Kidney epithelial cell (primary cell): ENCODE measurements around the gene ZNF23. TPM values are rescaled to one million over a fixed set of nuclear protein-coding genes. Genes with fewer than 3 reads are reported as not detected.

Experiments used
- DNase-seq: peaks from one replicate; pipeline ENCODE4 v3.0.0-alpha.2; 2010; ENCODE audit warnings: low read depth
- H3K27me3 ChIP-seq: 2 replicates; pipeline ENCODE4 v1.6.0; 2011; ENCODE audit warnings: low read length; ENCODE audit not compliant: control insufficient read depth, insufficient read depth
- H3K36me3 ChIP-seq: 2 replicates; pipeline ENCODE4 v1.5.1; 2011; ENCODE audit warnings: low read length; ENCODE audit not compliant: control insufficient read depth, insufficient read depth
- H3K4me3 ChIP-seq: 2 replicates; pipeline ENCODE4 v1.5.1; 2011; ENCODE audit warnings: low read depth, mild to moderate bottlenecking, control low read depth, low read length
- total RNA-seq: library from RNA; depleted of rRNA; stranded (reverse); fragments of >200 nt; gene quantifications from 2 replicates; pipeline ENCODE4 v1.2.3, GENCODE V29; 2015
- TF ChIP-seq, protein P1 (sequence below): IDR thresholded peaks from 2 replicates; pipeline ENCODE4 v1.5.1; 2011; ENCODE audit warnings: mild to moderate bottlenecking, moderate library complexity, low read length, control low read depth, inconsistent platforms; ENCODE audit not compliant: insufficient read depth, poor library complexity, severe bottlenecking

The ZNF23 gene
- total RNA-seq, 1 donor from 2014 or later, result 8.0 TPM

DNA sequence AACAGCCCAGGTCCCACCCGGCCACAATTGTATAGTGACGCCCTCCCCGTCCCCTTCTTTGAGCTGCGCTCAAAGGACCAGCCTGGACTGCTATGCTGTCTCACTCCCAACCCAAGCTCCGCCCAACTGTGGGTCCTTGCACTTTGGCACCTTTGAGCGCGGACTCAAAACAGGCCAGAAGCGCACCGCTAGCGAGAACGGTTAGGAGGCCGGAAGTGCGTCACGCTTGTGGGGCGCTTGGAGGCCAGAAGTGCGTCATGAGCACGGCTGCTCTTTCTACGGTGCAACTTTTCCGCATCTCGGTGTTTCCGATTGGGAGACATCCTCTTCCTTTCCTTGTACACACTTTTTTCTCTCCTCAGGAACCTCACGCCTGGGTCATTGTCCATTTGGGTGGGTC, 27.1 kb upstream of the ZNF23 start, which contains the start of gene ZNF19:
TSS of gene ZNF19 (minus strand) at position 203 of the 400 bp plus-strand sequence. CDS start 7,210 bp downstream, outside the sequence.
- H3K36me3 ChIP-seq, result no peaks in the 10 kb centered on the region
- DNase-seq, result no peak
- no peaks in the 10 kb centered on the region for H3K27me3 ChIP-seq
- TF ChIP-seq, protein P1, sequence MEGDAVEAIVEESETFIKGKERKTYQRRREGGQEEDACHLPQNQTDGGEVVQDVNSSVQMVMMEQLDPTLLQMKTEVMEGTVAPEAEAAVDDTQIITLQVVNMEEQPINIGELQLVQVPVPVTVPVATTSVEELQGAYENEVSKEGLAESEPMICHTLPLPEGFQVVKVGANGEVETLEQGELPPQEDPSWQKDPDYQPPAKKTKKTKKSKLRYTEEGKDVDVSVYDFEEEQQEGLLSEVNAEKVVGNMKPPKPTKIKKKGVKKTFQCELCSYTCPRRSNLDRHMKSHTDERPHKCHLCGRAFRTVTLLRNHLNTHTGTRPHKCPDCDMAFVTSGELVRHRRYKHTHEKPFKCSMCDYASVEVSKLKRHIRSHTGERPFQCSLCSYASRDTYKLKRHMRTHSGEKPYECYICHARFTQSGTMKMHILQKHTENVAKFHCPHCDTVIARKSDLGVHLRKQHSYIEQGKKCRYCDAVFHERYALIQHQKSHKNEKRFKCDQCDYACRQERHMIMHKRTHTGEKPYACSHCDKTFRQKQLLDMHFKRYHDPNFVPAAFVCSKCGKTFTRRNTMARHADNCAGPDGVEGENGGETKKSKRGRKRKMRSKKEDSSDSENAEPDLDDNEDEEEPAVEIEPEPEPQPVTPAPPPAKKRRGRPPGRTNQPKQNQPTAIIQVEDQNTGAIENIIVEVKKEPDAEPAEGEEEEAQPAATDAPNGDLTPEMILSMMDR, result no peak
- H3K4me3 ChIP-seq, result no peak within 1 kb of the TSS

DNA sequence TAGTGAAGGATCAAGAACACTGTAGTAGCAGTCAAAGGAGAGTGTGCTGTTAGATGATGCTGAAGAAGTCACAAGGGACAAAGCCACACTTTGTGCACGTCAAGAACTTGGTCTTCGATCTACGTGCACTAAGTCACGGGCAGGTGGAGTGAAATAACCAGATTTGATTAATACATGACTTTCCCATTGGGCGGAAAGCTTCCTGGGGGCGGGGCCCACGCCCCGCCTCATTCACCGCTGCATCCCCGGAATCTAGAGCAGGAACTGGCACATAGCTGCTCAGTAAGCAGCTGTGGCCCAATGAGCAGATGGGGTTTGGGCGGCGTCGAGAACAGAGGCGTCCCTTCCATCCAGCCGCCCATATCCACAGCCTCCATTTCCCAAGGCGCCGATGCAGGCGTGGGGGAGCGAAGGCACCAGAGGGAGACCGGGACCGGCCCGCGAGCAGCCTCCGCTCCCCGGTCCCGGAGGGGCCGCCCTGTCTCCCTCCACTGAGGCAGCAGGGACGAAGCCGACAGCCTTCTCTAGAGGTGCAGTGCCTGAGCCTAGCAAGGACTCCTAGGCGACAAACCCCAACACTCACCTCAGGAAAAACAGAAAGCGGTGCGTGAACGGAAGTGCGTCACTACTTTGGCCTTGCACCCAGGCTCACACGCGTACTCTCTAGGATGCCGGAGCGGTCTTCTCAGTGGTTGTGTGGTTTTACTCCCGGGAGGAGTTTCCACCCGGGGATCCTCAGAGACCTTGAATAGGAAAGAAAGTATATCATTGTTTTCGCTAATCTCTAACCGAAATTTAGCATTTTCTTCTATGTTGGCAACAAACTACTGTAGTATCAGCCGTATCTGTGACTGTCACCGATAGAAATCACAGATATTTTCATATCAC, 22.2 kb upstream of the ZNF23 start:
- Histone ChIP-seq H3K36me3 (no peaks in the 10 kb centered on the region), H3K4me3 (peak overlapping the region; percentile 65), H3K27me3 (no peaks in the 10 kb centered on the region)
- TF ChIP-seq, protein P1, result no peak
- DNase-seq, result peak; percentile 72

DNA sequence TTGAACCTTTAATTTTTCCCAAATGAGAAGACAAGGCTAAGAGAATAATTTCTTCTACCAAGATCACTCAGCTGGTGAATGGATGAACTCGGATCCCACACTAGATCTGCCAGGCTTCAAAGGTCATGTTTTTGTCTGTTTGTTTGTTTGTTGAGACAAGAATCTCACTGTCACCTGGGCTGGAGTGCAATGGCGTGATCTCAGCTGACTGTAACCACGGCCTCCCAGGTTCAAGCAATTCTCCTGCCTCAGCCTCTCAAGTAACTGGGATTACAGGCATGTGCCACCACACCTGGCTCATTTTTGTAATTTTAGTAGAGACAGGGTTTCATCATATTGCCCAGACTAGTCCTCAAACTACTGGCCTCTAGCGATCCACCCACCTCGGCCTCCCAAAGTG, 20.5 kb upstream of the ZNF23 start:
- Histone ChIP-seq H3K36me3 (no peaks in the 10 kb centered on the region), H3K27me3 (no peaks in the 10 kb centered on the region), H3K4me3 (no peak overlapping the region)
- no peak for DNase-seq
- TF ChIP-seq, protein P1, result no peak

DNA sequence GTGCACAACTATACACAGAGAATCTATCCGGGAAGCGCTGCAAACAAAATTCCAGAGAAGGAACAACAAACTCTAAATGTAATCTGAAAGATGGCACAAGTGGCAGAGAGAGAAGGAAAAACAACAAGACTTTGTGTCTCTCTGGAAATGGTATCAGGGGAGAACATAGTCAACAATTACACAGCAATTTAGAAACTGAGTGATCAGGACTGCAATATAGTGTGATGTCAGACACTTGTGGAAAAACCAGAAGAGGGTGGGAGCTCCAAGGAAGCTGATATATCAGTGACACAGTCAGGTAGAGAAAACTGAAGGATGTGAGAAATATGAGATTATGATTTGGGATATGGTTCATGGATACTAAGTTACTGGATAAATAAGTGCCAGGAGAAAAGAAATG, 18.9 kb upstream of the ZNF23 start:
- DNase-seq, result no peak
- TF ChIP-seq, protein P1, result no peak
- H3K27me3 ChIP-seq, result no peaks in the 10 kb centered on the region

DNA sequence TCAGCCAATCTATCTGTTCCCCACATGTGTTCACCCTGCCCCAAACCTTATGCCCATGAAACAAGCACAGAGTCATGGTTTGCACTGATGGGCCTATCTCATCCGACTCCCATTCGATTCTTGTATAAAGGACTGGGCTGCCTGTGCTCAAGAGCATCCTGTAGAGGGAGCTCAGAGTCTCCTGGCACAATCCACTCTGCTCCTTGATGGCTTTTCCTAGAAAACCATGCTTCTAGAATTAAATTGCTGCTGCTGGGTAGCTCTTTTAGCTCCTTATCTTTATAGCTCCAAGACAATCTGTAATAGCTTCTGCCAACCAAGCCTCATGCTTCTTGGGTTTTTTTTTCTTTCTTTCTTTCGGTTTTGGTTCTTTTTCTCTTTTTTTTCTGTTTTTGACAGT, 17.4 kb upstream of the ZNF23 start:
- TF ChIP-seq, protein P1, result peak; percentile 45
- Histone ChIP-seq H3K4me3 (no peak overlapping the region), H3K36me3 (peaks cover 2% of the 10 kb centered on the region), H3K27me3 (no peaks in the 10 kb centered on the region)
- DNase-seq, result no peak

More for the DNA sequence above, 18.9 kb upstream of the ZNF23 start:
- Histone ChIP-seq H3K4me3 (no peak overlapping the region), H3K36me3 (peaks cover 2% of the 10 kb centered on the region)
